ENCODE results near the gene KRTAP10-9. TPM values are rescaled to one million over a fixed set of nuclear protein-coding genes. Genes with fewer than 3 reads are reported as not detected.
"Not testable (repeated sequence)": the region's sequence is repeated elsewhere in the genome, so short reads cannot be mapped to it uniquely, and the experiment has no call there.

Gene KRTAP10-9
- total RNA-seq, 1 donor from 2014 or later = not detected

- no peak overlapping the region for H3K4me3 ChIP-seq (ENCODE audit: low read depth, low read length)
- no peak for DNase-seq (ENCODE audit: low read depth)
- TF ChIP-seq CTCF (conservative IDR thresholded peaks at IDR 0.05; ENCODE audit: low read depth, low read length) = no peak
These were observed 3.5 kb downstream of the KRTAP10-9 start for GRCh38 chr21:44630440-44630839.

GRCh38 chr21:44632067-44632466, 5.2 kb downstream of the KRTAP10-9 start:
- no peak for DNase-seq (ENCODE audit: low read depth)
- TF ChIP-seq CTCF (conservative IDR thresholded peaks at IDR 0.05; ENCODE audit: low read depth, low read length) = no peak

GRCh38 chr21:44636209-44637017, 9.5 kb downstream of the KRTAP10-9 start:
- no peak overlapping the region for H3K4me3 ChIP-seq (ENCODE audit: low read depth, low read length)
- no peak for DNase-seq (ENCODE audit: low read depth)
- TF ChIP-seq CTCF (conservative IDR thresholded peaks at IDR 0.05; ENCODE audit: low read depth, low read length) = no peak

More at GRCh38 chr21:44632067-44632466, 5.2 kb downstream of the KRTAP10-9 start:
- H3K4me3 ChIP-seq (ENCODE audit: low read depth, low read length) = no peak overlapping the region

- DNase-seq (ENCODE audit: low read depth) = no peak
- H3K4me3 ChIP-seq (ENCODE audit: low read depth, low read length) = no peak within 1 kb of the TSS
- TF ChIP-seq CTCF (conservative IDR thresholded peaks at IDR 0.05; ENCODE audit: low read depth, low read length) = no peak
These were observed 10.3 kb downstream of the KRTAP10-9 start, which contains the start of gene KRTAP10-10 for GRCh38 chr21:44637018-44637850. TSS of gene KRTAP10-10 (plus strand) at chr21:44637356. CDS start at chr21:44637418, 62 bp downstream.

- not testable (repeated sequence) for H3K4me3 ChIP-seq (ENCODE audit: low read depth, low read length); DNase-seq (ENCODE audit: low read depth)
These were observed 11.0 kb downstream of the KRTAP10-9 start for GRCh38 chr21:44637851-44638348.

GRCh38 chr21:44638506-44639330, 11.8 kb downstream of the KRTAP10-9 start:
- DNase-seq (ENCODE audit: low read depth); H3K4me3 ChIP-seq (ENCODE audit: low read depth, low read length): not testable (repeated sequence)

GRCh38 chr21:44639331-44639655, 12.4 kb downstream of the KRTAP10-9 start:
- H3K4me3 ChIP-seq (ENCODE audit: low read depth, low read length) = no peak overlapping the region
- DNase-seq (ENCODE audit: low read depth) = no peak
- no peak for TF ChIP-seq CTCF (conservative IDR thresholded peaks at IDR 0.05; ENCODE audit: low read depth, low read length)

All from epithelial cell of proximal tubule (primary cell).